Stomach (tissue), 9 donors: ENCODE data around the gene MED13L. TPM values are rescaled to one million over a fixed set of nuclear protein-coding genes. Genes with fewer than 3 reads are reported as not detected.

Experiments used
- DNase-seq, 2 donors: peaks; one replicate each; pipeline versions ENCODE4 v3.0.0 to v3.0.0-alpha.2; 2013 to 2019
- H3K27ac ChIP-seq, 5 donors: fragments of 200-600 bp in 4 of 5; sonication (generic) in 4 of 5; one replicate each; pipeline ENCODE4 v1.5.1; 2013 to 2019; ENCODE audit warnings: mild to moderate bottlenecking in 1 of 5, moderate library complexity in 1 of 5
- H3K27me3 ChIP-seq, 3 donors: fragments of 200-600 bp; sonication (generic); one replicate each; pipeline ENCODE4 v1.5.1; 2017 to 2019; ENCODE audit warnings: mixed run types in 1 of 3
- H3K36me3 ChIP-seq, 4 donors: fragments of 200-600 bp; sonication (generic); 1 replicate in 3 of 4; 2 replicates in 1 of 4; pipeline ENCODE4 v1.5.1; 2016 to 2019
- H3K4me1 ChIP-seq, 4 donors: fragments of 200-600 bp; sonication (generic); one replicate each; pipeline ENCODE4 v1.5.1; 2016 to 2019
- H3K4me3 ChIP-seq, 4 donors: fragments of 200-600 bp; sonication (generic) in 3 of 4; one replicate each; pipeline ENCODE4 v1.5.1; 2016 to 2019; ENCODE audit warnings: mild to moderate bottlenecking in 1 of 4
- H3K9me3 ChIP-seq, 4 donors: fragments of 200-600 bp; sonication (generic); one replicate each; pipeline ENCODE4 v1.5.1; 2016 to 2019
- EP300 ChIP-seq: sonication (generic); formaldehyde crosslinking; IDR thresholded peaks from one replicate; pipeline ENCODE4 v1.6.1; 2017; ENCODE audit warnings: antibody characterized with exemption
- POLR2A ChIP-seq, 4 donors: fragments of 450-650 bp; IDR thresholded peaks; one replicate each; pipeline ENCODE4 v1.6.1; 2016; ENCODE audit warnings: antibody characterized with exemption in 4 of 4, control low read depth in 2 of 4, mild to moderate bottlenecking in 1 of 4, moderate library complexity in 1 of 4
- POLR2AphosphoS5 ChIP-seq, 3 donors: sonication (generic); formaldehyde crosslinking; IDR thresholded peaks; one replicate each; pipeline ENCODE4 v1.6.1; 2016; ENCODE audit warnings: antibody characterized with exemption in 3 of 3
- WGBS, 5 donors: extraction: QIAGEN DNeasy Blood & Tissue Kit in 3 of 5; methylation state at CpG; one replicate each; pipeline versions ENCODE4 v1.1.5 to v1.1.7; 2013 to 2018; 5-methylcytosine and 5-hydroxymethylcytosine counted together
- intact Hi-C: fragments of 100-400 bp; cut with DNase I; formaldehyde crosslinking; loops from one replicate; pipeline ENCODE4 v1.15.1; 2023; ENCODE audit warnings: low total_unique reads
- polyA plus RNA-seq, 3 donors: library from polyadenylated mRNA; stranded (reverse); fragments of 200-250 nt; gene quantifications; one replicate each; pipeline ENCODE4 v1.2.3, GENCODE V29; 2013
- total RNA-seq, 5 donors: library from RNA; depleted of rRNA; stranded (reverse); fragments of >200 nt; gene quantifications; one replicate each; pipeline versions ENCODE4 v1.1.0 to v1.2.3, GENCODE V29; 2014 to 2016
- TF ChIP-seq, protein P1 (sequence below), 7 experiments: fragments of 450-650 bp in 4 of 7; fragments of 200-600 bp in 3 of 7; sonication (generic) in 3 of 7; IDR thresholded peaks; one replicate each; pipeline ENCODE4 v1.5.1; 2016 to 2019; ENCODE audit warnings: antibody characterized with exemption in 7 of 7, control low read depth in 2 of 7, mild to moderate bottlenecking in 1 of 7
- donor health status: healthy with polysubstance abuse.
- donor health status: Bipolar disorder and iron deficiency.
- donor health status: healthy.

The MED13L gene
- total and polyA plus RNA-seq, 8 donors, result 10.4 to 305 (median 72.7) TPM

GRCh38 chr12:115984616-115985015 lies 292.9 kb downstream of the MED13L start:
- 83 to 93% (median 87%) methylated on average over 4 of the region's 4 CpGs for WGBS, 5 donors
- Histone ChIP-seq H3K9me3 (no peaks in the 10 kb centered on the region), H3K27me3 (no peaks in the 10 kb centered on the region), H3K4me3 (no peak overlapping the region), H3K4me1 (peaks cover 0 to 32% (median 11%) of the 10 kb centered on the region in 4 donors), H3K27ac (no peak overlapping the region), H3K36me3 (peaks cover 27 to 83% (median 79%) of the 10 kb centered on the region in 4 donors)
- no peak for DNase-seq
- intact Hi-C loops, result no loop called here
- no peak for TF ChIP-seq POLR2A (IDR thresholded peaks at IDR 0.05)
- TF ChIP-seq, protein P1, sequence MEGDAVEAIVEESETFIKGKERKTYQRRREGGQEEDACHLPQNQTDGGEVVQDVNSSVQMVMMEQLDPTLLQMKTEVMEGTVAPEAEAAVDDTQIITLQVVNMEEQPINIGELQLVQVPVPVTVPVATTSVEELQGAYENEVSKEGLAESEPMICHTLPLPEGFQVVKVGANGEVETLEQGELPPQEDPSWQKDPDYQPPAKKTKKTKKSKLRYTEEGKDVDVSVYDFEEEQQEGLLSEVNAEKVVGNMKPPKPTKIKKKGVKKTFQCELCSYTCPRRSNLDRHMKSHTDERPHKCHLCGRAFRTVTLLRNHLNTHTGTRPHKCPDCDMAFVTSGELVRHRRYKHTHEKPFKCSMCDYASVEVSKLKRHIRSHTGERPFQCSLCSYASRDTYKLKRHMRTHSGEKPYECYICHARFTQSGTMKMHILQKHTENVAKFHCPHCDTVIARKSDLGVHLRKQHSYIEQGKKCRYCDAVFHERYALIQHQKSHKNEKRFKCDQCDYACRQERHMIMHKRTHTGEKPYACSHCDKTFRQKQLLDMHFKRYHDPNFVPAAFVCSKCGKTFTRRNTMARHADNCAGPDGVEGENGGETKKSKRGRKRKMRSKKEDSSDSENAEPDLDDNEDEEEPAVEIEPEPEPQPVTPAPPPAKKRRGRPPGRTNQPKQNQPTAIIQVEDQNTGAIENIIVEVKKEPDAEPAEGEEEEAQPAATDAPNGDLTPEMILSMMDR (IDR thresholded peaks at IDR 0.05), result no peak

- intact Hi-C loops, result no loop called here
- Histone ChIP-seq H3K27ac (no peak overlapping the region), H3K36me3 (peaks cover 27 to 94% (median 86%) of the 10 kb centered on the region in 4 donors), H3K27me3 (no peaks in the 10 kb centered on the region), H3K9me3 (no peaks in the 10 kb centered on the region), H3K4me1 (peaks cover 0 to 25% (median 8%) of the 10 kb centered on the region in 4 donors), H3K4me3 (no peak overlapping the region)
- 76 to 81% (median 79%) methylated on average over 5 of the region's 5 CpGs for WGBS, 5 donors
- no peak for DNase-seq
- TF ChIP-seq POLR2AphosphoS5 (IDR thresholded peaks at IDR 0.05) (no peak), POLR2A (IDR thresholded peaks at IDR 0.05) (no peak), EP300 (no peak)
- TF ChIP-seq, protein P1 (IDR thresholded peaks at IDR 0.05), result no peak
Observed at GRCh38 chr12:115983226-115983798, 294.2 kb downstream of the MED13L start.

DNA sequence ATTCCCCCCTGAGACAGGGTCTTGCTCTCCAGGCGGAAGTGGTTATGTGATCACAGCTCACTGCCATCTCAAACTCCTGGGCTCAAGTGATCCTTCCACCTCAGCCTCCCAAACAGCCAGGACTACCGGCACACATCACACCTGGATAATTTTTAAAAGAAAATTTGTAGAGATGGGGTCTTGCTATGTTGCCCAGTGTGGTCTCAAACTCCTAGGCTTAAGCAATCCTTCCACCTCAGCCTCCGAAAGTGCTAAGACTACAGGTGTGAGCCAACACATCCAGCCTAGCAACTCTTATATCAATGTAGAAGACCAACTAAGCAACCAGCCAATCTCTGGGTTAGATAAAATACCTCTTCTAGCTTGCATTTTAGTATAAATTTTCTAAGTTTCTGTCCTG lies 297.2 kb downstream of the MED13L start:
- Histone ChIP-seq H3K27ac (no peak overlapping the region), H3K4me3 (no peak overlapping the region), H3K9me3 (no peaks in the 10 kb centered on the region), H3K36me3 (peaks cover 23 to 93% (median 80%) of the 10 kb centered on the region in 4 donors), H3K4me1 (peaks cover 0 to 11% (median 5%) of the 10 kb centered on the region in 4 donors), H3K27me3 (no peaks in the 10 kb centered on the region)
- TF ChIP-seq POLR2AphosphoS5 (IDR thresholded peaks at IDR 0.05) (no peak), EP300 (no peak), POLR2A (IDR thresholded peaks at IDR 0.05) (no peak)
- TF ChIP-seq, protein P1 (IDR thresholded peaks at IDR 0.05), result no peak
- intact Hi-C loops, result no loop called here
- no peak for DNase-seq
- 91 to 99% (median 95%) methylated on average over 3 of the region's 3 CpGs for WGBS, 5 donors

DNA sequence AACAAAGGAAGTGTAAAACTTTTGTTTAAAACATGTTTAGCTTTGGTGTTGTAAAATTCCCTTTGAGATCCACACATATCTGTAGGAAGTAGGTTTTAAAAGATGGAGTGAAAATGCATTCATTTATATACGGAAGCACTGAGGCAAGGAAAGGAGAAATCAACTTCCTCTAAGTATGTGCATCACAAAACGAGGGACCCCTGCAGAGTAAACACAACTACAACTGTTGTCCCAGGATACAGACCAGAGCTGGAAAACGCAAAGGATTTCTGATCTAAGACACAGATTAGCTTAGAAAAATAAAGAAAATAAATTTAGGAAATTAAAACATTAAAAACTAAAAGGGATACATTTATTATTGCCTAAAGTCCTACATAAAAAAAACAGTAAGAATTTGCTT lies 297.6 kb downstream of the MED13L start:
- no peak for DNase-seq
- Histone ChIP-seq H3K4me3 (no peak overlapping the region), H3K27me3 (no peaks in the 10 kb centered on the region), H3K27ac (no peak overlapping the region), H3K36me3 (peaks cover 26 to 93% (median 83%) of the 10 kb centered on the region in 4 donors), H3K4me1 (peaks cover 0 to 11% (median 5%) of the 10 kb centered on the region in 4 donors), H3K9me3 (no peaks in the 10 kb centered on the region)
- intact Hi-C loops, result no loop called here
- WGBS, 5 donors, result 55 to 68% (median 56%) methylated on average over 3 of the region's 3 CpGs
- TF ChIP-seq EP300, result no peak
- TF ChIP-seq POLR2AphosphoS5 (IDR thresholded peaks at IDR 0.05), result no peak
- TF ChIP-seq, protein P1 (IDR thresholded peaks at IDR 0.05), result no peak
- TF ChIP-seq POLR2A (IDR thresholded peaks at IDR 0.05), result no peak
